ENCODE data around the gene ARL4D. TPM values are rescaled to one million over a fixed set of nuclear protein-coding genes. Genes with fewer than 3 reads are reported as not detected.

ARL4D gene
- total and polyA plus RNA-seq, 2 experiments from 2014 or later, result 35.3 to 99.9 TPM

- Histone ChIP-seq H3K9me2 (replicated peaks; ENCODE audit: insufficient read depth) (no peaks in the 10 kb centered on the region), H3K27me3 (no peaks in the 10 kb centered on the region), H2AFZ (no peak overlapping the region), H4K20me1 (ENCODE audit: insufficient read depth, poor library complexity, severe bottlenecking) (no peaks in the 10 kb centered on the region), H3K4me3 (no peak overlapping the region), H3K36me3 (replicated peaks; ENCODE audit: insufficient read depth, low read depth) (no peaks in the 10 kb centered on the region), H3K27ac (peak overlapping the region; percentile 85), H3K4me1 (ENCODE audit: insufficient read depth) (peaks cover 22% of the 10 kb centered on the region), H3K79me2 (no peaks in the 10 kb centered on the region), H3K4me2 (no peak overlapping the region), H3K9me3 (ENCODE audit: low read depth) (no peaks in the 10 kb centered on the region)
- 98% methylated on average over 5 of the region's 5 CpGs for WGBS (ENCODE audit: low lambda C conversion rate, missing lambda C conversion rate)
- TF ChIP-seq EZH2 (IDR thresholded peaks at IDR 0.05; ENCODE audit: borderline replicate concordance), result no peak
- TF ChIP-seq EZH2phosphoT487 (IDR thresholded peaks at IDR 0.05; ENCODE audit: low read depth, severe bottlenecking, unreplicated experiment), result no peak
- TF ChIP-seq, protein P1, sequence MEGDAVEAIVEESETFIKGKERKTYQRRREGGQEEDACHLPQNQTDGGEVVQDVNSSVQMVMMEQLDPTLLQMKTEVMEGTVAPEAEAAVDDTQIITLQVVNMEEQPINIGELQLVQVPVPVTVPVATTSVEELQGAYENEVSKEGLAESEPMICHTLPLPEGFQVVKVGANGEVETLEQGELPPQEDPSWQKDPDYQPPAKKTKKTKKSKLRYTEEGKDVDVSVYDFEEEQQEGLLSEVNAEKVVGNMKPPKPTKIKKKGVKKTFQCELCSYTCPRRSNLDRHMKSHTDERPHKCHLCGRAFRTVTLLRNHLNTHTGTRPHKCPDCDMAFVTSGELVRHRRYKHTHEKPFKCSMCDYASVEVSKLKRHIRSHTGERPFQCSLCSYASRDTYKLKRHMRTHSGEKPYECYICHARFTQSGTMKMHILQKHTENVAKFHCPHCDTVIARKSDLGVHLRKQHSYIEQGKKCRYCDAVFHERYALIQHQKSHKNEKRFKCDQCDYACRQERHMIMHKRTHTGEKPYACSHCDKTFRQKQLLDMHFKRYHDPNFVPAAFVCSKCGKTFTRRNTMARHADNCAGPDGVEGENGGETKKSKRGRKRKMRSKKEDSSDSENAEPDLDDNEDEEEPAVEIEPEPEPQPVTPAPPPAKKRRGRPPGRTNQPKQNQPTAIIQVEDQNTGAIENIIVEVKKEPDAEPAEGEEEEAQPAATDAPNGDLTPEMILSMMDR (IDR thresholded peaks at IDR 0.05; ENCODE audit: poor library complexity), result no peak
- DNase-seq (ENCODE audit: low spot score), result no peak
These were observed 28.8 kb upstream of the ARL4D start for GRCh38 chr17:43369986-43370385.

DNA sequence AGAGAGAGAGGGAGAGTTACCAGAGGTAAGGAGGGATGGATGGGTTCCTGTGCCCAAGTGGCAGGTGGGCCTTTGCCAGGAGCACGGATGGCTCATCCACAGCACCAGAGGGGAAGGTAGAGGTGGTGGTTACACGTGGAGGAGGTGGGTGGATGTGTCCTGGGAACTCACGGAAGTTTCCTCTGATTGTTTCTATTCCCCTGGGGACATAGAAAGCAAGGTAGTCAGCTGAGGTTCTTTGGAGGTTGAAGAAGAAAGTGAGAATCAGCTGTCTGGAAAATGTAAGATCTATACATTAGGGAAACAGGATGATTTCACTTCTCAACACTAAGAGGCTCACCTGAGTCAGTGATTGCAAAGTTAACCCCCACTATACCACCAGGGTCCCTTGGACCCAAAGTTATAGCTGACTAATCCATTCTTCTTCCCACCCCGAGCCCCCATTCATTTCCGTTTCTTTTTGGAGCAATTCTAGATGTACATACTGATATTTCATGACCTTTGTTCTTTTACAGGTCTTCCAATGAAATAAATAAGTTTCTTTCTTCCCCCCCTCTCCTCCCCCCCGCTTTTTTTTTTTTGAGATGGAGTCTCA lies 27.5 kb upstream of the ARL4D start:
- Histone ChIP-seq H3K36me3 (replicated peaks; ENCODE audit: insufficient read depth, low read depth) (no peaks in the 10 kb centered on the region), H4K20me1 (ENCODE audit: insufficient read depth, poor library complexity, severe bottlenecking) (no peaks in the 10 kb centered on the region), H3K4me2 (no peak overlapping the region), H3K4me3 (no peak overlapping the region), H3K9me3 (ENCODE audit: low read depth) (no peaks in the 10 kb centered on the region), H3K9me2 (replicated peaks; ENCODE audit: insufficient read depth) (no peaks in the 10 kb centered on the region), H2AFZ (no peak overlapping the region), H3K27me3 (no peaks in the 10 kb centered on the region), H3K4me1 (ENCODE audit: insufficient read depth) (peaks cover 22% of the 10 kb centered on the region), H3K27ac (no peak overlapping the region), H3K79me2 (no peaks in the 10 kb centered on the region)
- TF ChIP-seq EZH2phosphoT487 (IDR thresholded peaks at IDR 0.05; ENCODE audit: low read depth, severe bottlenecking, unreplicated experiment), result no peak
- no peak for TF ChIP-seq EZH2 (IDR thresholded peaks at IDR 0.05; ENCODE audit: borderline replicate concordance)
- TF ChIP-seq, protein P1 (IDR thresholded peaks at IDR 0.05; ENCODE audit: poor library complexity), result no peak
- 62% methylated on average over 5 of the region's 6 CpGs for WGBS (ENCODE audit: low lambda C conversion rate, missing lambda C conversion rate)
- no peak for DNase-seq (ENCODE audit: low spot score)

DNA sequence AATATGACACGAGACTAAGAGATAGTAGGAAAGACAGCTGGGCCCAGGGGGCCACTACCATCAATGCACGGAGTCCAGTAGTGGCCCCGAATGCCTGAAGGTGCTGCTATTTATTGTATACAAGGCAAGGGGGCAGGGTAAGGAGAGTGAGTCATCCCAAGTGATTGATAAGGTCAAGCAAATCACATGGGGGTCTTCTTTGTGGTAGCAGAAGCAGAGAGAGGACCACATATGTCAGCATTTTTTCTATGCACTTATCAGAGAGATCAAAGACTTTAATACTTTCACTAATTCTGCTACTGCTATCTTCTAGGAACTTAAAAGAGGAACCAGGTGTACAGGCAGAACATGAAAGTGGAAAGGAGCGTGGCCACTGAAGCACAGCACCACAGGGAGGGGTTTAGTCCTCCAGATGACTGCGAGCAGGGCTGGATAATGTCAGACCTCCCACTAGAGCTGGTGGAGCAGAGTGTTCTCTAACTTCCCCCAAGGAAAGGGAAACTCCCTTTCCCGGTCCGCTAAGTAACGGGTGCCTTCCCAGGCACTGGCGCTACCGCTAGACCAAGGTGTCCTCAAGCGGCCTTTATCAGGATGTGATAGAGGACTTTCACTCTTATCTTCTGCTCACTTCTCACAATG lies 26.4 kb upstream of the ARL4D start:
- no peaks in the 10 kb centered on the region for H3K79me2 ChIP-seq

More for the DNA sequence above, 26.4 kb upstream of the ARL4D start:
- Histone ChIP-seq H4K20me1 (ENCODE audit: insufficient read depth, poor library complexity, severe bottlenecking) (no peaks in the 10 kb centered on the region), H3K4me3 (no peak overlapping the region), H3K4me1 (ENCODE audit: insufficient read depth) (peaks cover 14% of the 10 kb centered on the region), H3K36me3 (replicated peaks; ENCODE audit: insufficient read depth, low read depth) (no peaks in the 10 kb centered on the region), H2AFZ (no peak overlapping the region), H3K27me3 (no peaks in the 10 kb centered on the region), H3K27ac (peak overlapping the region; percentile 51), H3K9me3 (ENCODE audit: low read depth) (no peaks in the 10 kb centered on the region), H3K4me2 (peak overlapping the region; percentile 28), H3K9me2 (replicated peaks; ENCODE audit: insufficient read depth) (no peaks in the 10 kb centered on the region)
- peak; percentile 72 for DNase-seq (ENCODE audit: low spot score)
- TF ChIP-seq EZH2 (IDR thresholded peaks at IDR 0.05; ENCODE audit: borderline replicate concordance) (no peak), EZH2phosphoT487 (IDR thresholded peaks at IDR 0.05; ENCODE audit: low read depth, severe bottlenecking, unreplicated experiment) (no peak)
- TF ChIP-seq, protein P1 (IDR thresholded peaks at IDR 0.05; ENCODE audit: poor library complexity), result no peak
- 48% methylated on average over 11 of the region's 11 CpGs for WGBS (ENCODE audit: low lambda C conversion rate, missing lambda C conversion rate)
